Endothelial cell of umbilical vein (primary cell): ENCODE measurements around the gene NLE1. TPM values are rescaled to one million over a fixed set of nuclear protein-coding genes. Genes with fewer than 3 reads are reported as not detected.

Source experiments
- BruUV-seq: library from RNA; stranded (reverse); fragments of 400-500 nt; replicated peaks from 2 replicates; lab custom pipeline; 2021; lab: Mats Ljungman, UMichigan
- CTCF ChIA-PET: fragments of 300-600, 350-600 bp; sonication (Branson Sonifier 250); formaldehyde crosslinking; loops from one replicate; lab custom pipeline; 2021; ENCODE audit warnings: antibody characterized with exemption, inconsistent platforms; lab: Charles Lee
- POLR2A ChIA-PET: fragments of 300-600, 350-600 bp; sonication (Branson Sonifier 250); formaldehyde crosslinking; loops from one replicate; lab custom pipeline; 2021; ENCODE audit warnings: antibody characterized with exemption, inconsistent platforms; lab: Charles Lee
- DNase-seq: peaks from one replicate; pipeline ENCODE4 v3.0.0-alpha.2; 2011; ENCODE audit warnings: low read depth, low spot score
- FAIRE-seq: peaks from 2 replicates; lab custom pipeline; 2011; peaks lifted over from hg19 to GRCh38; lab: Jason Lieb, UNC
- H2AFZ ChIP-seq: 2 replicates; pipeline ENCODE4 v1.6.0; 2012; ENCODE audit warnings: low read depth, low read length, control low read depth, inconsistent platforms
- H3K27ac ChIP-seq: 2 replicates; pipeline ENCODE4 v1.5.1; 2011; ENCODE audit warnings: low read depth, mild to moderate bottlenecking, control low read depth, low read length, moderate library complexity; ENCODE audit not compliant: insufficient read depth
- H3K27me3 ChIP-seq, 2 experiments: 2 replicates each; pipeline versions ENCODE4 v1.6.0 to v1.6.1; 2011; ENCODE audit warnings: low read length in 2 of 2, mixed read lengths in 1 of 2; ENCODE audit not compliant: control insufficient read depth in 2 of 2, insufficient read depth in 2 of 2
- H3K36me3 ChIP-seq, 2 experiments: 2 replicates in 1 of 2; 3 replicates in 1 of 2; pipeline ENCODE4 v1.5.1; 2011; ENCODE audit warnings: low read length in 2 of 2, mild to moderate bottlenecking in 1 of 2, moderate library complexity in 1 of 2; ENCODE audit not compliant: control insufficient read depth in 2 of 2, insufficient read depth in 2 of 2; ENCODE audit errors: extremely low read depth in 1 of 2
- H3K4me1 ChIP-seq: 3 replicates; pipeline ENCODE4 v1.5.1; 2011; ENCODE audit warnings: mild to moderate bottlenecking, low read length; ENCODE audit not compliant: control insufficient read depth, insufficient read depth; ENCODE audit errors: extremely low read depth
- H3K4me2 ChIP-seq: 2 replicates; pipeline ENCODE4 v1.6.1; 2011; ENCODE audit warnings: low read length, control low read depth, mixed read lengths; ENCODE audit not compliant: insufficient read depth
- H3K4me3 ChIP-seq, 3 experiments: fragments of 200-600 bp in 1 of 3; sonication (generic), shearing (Covaris generic) in 1 of 3; replicated peaks in 1 of 3; 2 replicates each; pipeline ENCODE4 v1.5.1; 2011 to 2016; ENCODE audit warnings: control low read depth in 3 of 3, low read length in 3 of 3, mild to moderate bottlenecking in 2 of 3, inconsistent platforms in 1 of 3, low read depth in 1 of 3, moderate library complexity in 1 of 3; ENCODE audit not compliant: insufficient read depth in 1 of 3
- H3K79me2 ChIP-seq: 2 replicates; pipeline ENCODE4 v1.6.0; 2012; ENCODE audit warnings: low read length, inconsistent platforms; ENCODE audit not compliant: control insufficient read depth, insufficient read depth
- H3K9ac ChIP-seq: replicated peaks from 2 replicates; pipeline ENCODE3; 2011; ENCODE audit warnings: low read length, control low read depth; ENCODE audit not compliant: insufficient read depth; ENCODE audit errors: extremely low read depth
- H3K9me1 ChIP-seq: replicated peaks from 3 replicates; pipeline ENCODE4 v1.6.0; 2011; ENCODE audit warnings: mild to moderate bottlenecking, low read length; ENCODE audit not compliant: control insufficient read depth, insufficient read depth; ENCODE audit errors: extremely low read depth
- H3K9me3 ChIP-seq: replicated peaks from 2 replicates; pipeline ENCODE4 v1.5.1; 2012; ENCODE audit warnings: low read length, inconsistent platforms; ENCODE audit not compliant: control insufficient read depth, insufficient read depth
- H4K20me1 ChIP-seq: replicated peaks from 2 replicates; pipeline ENCODE3; 2011; ENCODE audit warnings: mild to moderate bottlenecking, low read length; ENCODE audit not compliant: control insufficient read depth, insufficient read depth; ENCODE audit errors: extremely low read depth
- CTCF ChIP-seq, 2 donors: IDR thresholded peaks; 1 replicate in 1 of 2; 2 replicates in 1 of 2; pipeline ENCODE4 v1.5.1; 2011; ENCODE audit warnings: low read length in 2 of 2, mild to moderate bottlenecking in 2 of 2, moderate library complexity in 2 of 2, control low read depth in 1 of 2, inconsistent platforms in 1 of 2, low read depth in 1 of 2; ENCODE audit not compliant: insufficient read depth in 1 of 2; ENCODE audit errors: extremely low read depth in 1 of 2
- FOS ChIP-seq: IDR thresholded peaks from 2 replicates; pipeline ENCODE4 v1.6.1; 2011; ENCODE audit warnings: mild to moderate bottlenecking, low read length, moderate library complexity, borderline replicate concordance; ENCODE audit not compliant: insufficient read depth
- GATA2 ChIP-seq: IDR thresholded peaks from 2 replicates; pipeline ENCODE4 v1.7.0; 2011; ENCODE audit warnings: low read depth, mild to moderate bottlenecking, moderate library complexity, mixed read lengths, low read length; ENCODE audit not compliant: insufficient read length, insufficient read depth
- JUN ChIP-seq: IDR thresholded peaks from 2 replicates; pipeline ENCODE4 v1.6.1; 2011; ENCODE audit warnings: borderline replicate concordance, low read depth; ENCODE audit not compliant: insufficient read length, insufficient read depth
- MYC ChIP-seq: IDR thresholded peaks from one replicate; pipeline ENCODE4 v1.6.1; 2011; ENCODE audit warnings: mild to moderate bottlenecking, low read depth, low read length
- POLR2A ChIP-seq: IDR thresholded peaks from 2 replicates; pipeline ENCODE4 v1.6.1; 2012; ENCODE audit warnings: low read depth, mild to moderate bottlenecking, control low read depth, low read length
- POLR2AphosphoS5 ChIP-seq: IDR thresholded peaks from 2 replicates; pipeline ENCODE4 v1.6.1; 2012; ENCODE audit warnings: low read depth, mild to moderate bottlenecking, control low read depth, low read length, moderate library complexity; ENCODE audit not compliant: insufficient read depth
- dilution Hi-C: fragments of 300-500 bp; cut with MboI; formaldehyde crosslinking; loops from one replicate; pipeline ENCODE4 v1.15.0; 2019; ENCODE audit warnings: low sequenced_read_pairs; ENCODE audit not compliant: extremely low pct_ligation_motif_present
- intact Hi-C: fragments of 100-400 bp; cut with micrococcal nuclease; formaldehyde crosslinking; loops from one replicate; pipeline ENCODE4 v1.10.0; 2022
- polyA plus RNA-seq, 4 experiments: library from polyadenylated mRNA; depleted of rRNA in 3 of 4; stranded (reverse) in 3 of 4; unstranded in 1 of 4; fragments of >200 nt; gene quantifications; 2 replicates each; pipeline versions ENCODE4 v1.2.1 to v1.2.3, GENCODE V29; 2011 to 2012; ENCODE audit warnings: missing spikeins in 1 of 4
- total RNA-seq: library from RNA; stranded (reverse); gene quantifications from 2 replicates; pipeline ENCODE4 v1.2.3, GENCODE V29; 2021

The NLE1 gene
- total and polyA plus RNA-seq, 2 donors (not counting 3 experiments of a cell fraction or from before 2014, with no cell fraction given), result 19.1 to 22.8 TPM

DNA sequence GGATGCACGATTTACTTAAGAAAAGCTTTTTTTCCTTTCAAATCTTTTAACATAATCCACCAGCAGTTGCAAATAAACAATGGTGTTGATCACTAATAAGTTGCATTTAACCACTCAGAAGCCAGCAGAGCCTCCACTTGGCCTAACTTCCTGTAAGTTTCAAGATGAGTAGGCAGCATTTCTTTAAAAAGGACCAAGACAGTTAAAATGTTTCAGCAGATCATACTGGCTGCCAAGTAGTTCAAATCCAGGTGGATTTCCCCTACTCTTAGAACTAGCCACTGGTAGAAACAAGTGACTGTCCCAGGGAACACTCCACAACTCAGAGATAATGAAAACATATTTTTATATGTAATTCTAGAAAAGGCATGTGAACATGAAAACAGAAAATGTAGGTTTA, 61.6 kb downstream of the NLE1 start:
- TF ChIP-seq POLR2AphosphoS5 (no peak), JUN (no peak), POLR2A (no peak)
- no peaks in the 10 kb centered on the region for H3K9me3 ChIP-seq
- no peak for FAIRE-seq
- CTCF ChIA-PET, result no interaction called here
- no peaks in the 10 kb centered on the region for H3K36me3 ChIP-seq
- H3K9ac ChIP-seq, result no peak overlapping the region
- dilution Hi-C loops (no loop called here), intact Hi-C loops (no loop called here)
- H2AFZ ChIP-seq, result no peak overlapping the region
- POLR2A ChIA-PET, result no interaction called here
- no peak overlapping the region for H3K4me3 ChIP-seq
- peaks cover 31% of the 10 kb centered on the region for H3K79me2 ChIP-seq
- peaks cover 21% of the 10 kb centered on the region for H3K4me1 ChIP-seq
- no peaks in the 10 kb centered on the region for H3K9me1 ChIP-seq
- H3K4me2 ChIP-seq, result no peak overlapping the region
- no peak for DNase-seq
- H3K27me3 ChIP-seq, result no peaks in the 10 kb centered on the region
- no peak overlapping the region for H3K27ac ChIP-seq
- H4K20me1 ChIP-seq, result no peaks in the 10 kb centered on the region
- no TSS peak for BruUV-seq

DNA sequence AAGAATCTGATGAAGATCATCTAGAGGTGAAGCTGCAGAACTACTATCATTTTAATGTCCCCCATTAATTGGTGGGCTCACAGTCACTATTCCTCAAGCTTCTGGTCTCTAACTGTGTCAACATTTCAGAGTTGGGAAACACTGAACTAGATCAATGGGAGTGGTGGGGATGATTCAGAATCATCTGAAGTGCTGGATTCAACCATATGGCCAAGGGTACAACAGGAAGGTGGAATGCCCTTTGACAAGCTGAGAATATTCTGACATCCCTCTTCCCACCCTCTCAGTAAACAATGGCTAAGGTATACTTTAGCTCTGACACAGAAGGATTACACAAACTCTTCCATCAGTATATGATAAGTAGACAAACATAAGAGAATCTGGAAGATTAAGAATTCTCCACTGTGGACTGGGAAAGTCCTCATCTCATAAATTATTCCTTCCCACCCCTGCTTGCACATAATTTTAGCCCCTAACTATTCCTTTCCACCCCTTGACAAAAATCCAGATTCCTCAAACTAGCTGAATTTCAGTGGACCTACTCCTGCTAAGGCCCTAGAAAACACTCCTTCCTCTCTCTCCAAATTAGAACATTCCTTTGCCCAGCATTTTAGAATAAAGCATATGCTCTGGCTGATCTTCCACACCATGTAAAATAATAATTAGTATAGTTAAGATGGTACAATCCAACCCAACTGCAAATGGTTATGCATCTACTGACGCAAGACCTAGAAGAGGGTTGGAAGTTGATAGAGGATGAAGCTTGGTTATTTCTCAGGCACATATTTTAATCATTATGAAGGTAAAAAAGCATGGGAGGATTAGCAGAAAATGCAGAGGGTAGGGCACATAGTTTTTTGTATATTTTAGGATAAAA, 62.3 kb downstream of the NLE1 start:
- CTCF ChIA-PET, result no interaction called here
- DNase-seq (no peak), FAIRE-seq (no peak)
- Histone ChIP-seq H3K79me2 (peaks cover 30% of the 10 kb centered on the region), H4K20me1 (no peaks in the 10 kb centered on the region), H3K9me3 (no peaks in the 10 kb centered on the region), H3K4me3 (no peak overlapping the region), H3K9me1 (no peaks in the 10 kb centered on the region), H3K4me1 (peaks cover 19% of the 10 kb centered on the region), H3K4me2 (no peak overlapping the region), H2AFZ (no peak overlapping the region), H3K27ac (no peak overlapping the region), H3K9ac (no peak overlapping the region), H3K27me3 (no peaks in the 10 kb centered on the region), H3K36me3 (no peaks in the 10 kb centered on the region)
- POLR2A ChIA-PET, result interaction anchor here (0.7 kb wide), 1 partner anchor 57 kb away, joined by 3 read pairs; no protein-coding TSS in a partner anchor
- dilution Hi-C loops, result no loop called here
- intact Hi-C loops, result no loop called here
- TF ChIP-seq POLR2AphosphoS5 (no peak), GATA2 (no peak), POLR2A (no peak), FOS (no peak), MYC (no peak), JUN (no peak), CTCF (IDR thresholded peaks at IDR 0.05; ENCODE audit: extremely low read depth in 1 of 2, insufficient read depth in 1 of 2, low read depth in 1 of 2, low read length in 2 of 2) (no peak)
- BruUV-seq, result no TSS peak
